A549 (cell line): ENCODE measurements around the gene OR2T8.

Experiments used
- CTCF ChIP-seq: fragments of >200 bp; sonication (Bioruptor Twin); formaldehyde crosslinking; IDR thresholded peaks from 3 replicates; pipeline ENCODE4 v1.5.1; 2016
- E2F6 ChIP-seq: IDR thresholded peaks from 2 replicates; pipeline ENCODE4 v1.6.1; 2012; ENCODE audit warnings: low read depth, borderline replicate concordance
- EP300 ChIP-seq, 2 experiments: fragments of >200 bp; sonication (Bioruptor Twin); formaldehyde crosslinking; IDR thresholded peaks; 2 replicates in 1 of 2; 3 replicates in 1 of 2; pipeline ENCODE4 v1.6.1; 2016 to 2017
- HMGXB4 ChIP-seq: fragments of 250-450 bp; sonication (Bioruptor Pico); IDR thresholded peaks from 2 replicates; pipeline ENCODE4 v1.5.0; 2021; ENCODE audit warnings: mild to moderate bottlenecking, moderate library complexity, borderline replicate concordance
- MAX ChIP-seq: IDR thresholded peaks from 2 replicates; pipeline ENCODE4 v1.6.1; 2012
- MYC ChIP-seq: IDR thresholded peaks from 2 replicates; pipeline ENCODE4 v1.6.1; 2012; ENCODE audit warnings: mild to moderate bottlenecking, inconsistent platforms, low read length, improper control_type of control experiment, borderline replicate concordance
- NR3C1 ChIP-seq: fragments of >200 bp; sonication (Bioruptor Twin); formaldehyde crosslinking; IDR thresholded peaks from 3 replicates; pipeline ENCODE4 v1.6.1; 2017
- PHF8 ChIP-seq: fragments of 200-600 bp; sonication (generic); IDR thresholded peaks from 2 replicates; pipeline ENCODE4 v1.6.1; 2016; ENCODE audit warnings: low read depth, mild to moderate bottlenecking, antibody characterized with exemption, moderate library complexity, borderline replicate concordance
- POLR2A ChIP-seq: IDR thresholded peaks from 2 replicates; pipeline ENCODE4 v1.6.1; 2012; ENCODE audit warnings: mild to moderate bottlenecking, low read length
- REST ChIP-seq: fragments of 200-600 bp; sonication (generic); IDR thresholded peaks from 2 replicates; pipeline ENCODE4 v1.6.1; 2016; ENCODE audit warnings: antibody characterized with exemption, mild to moderate bottlenecking, moderate library complexity
- RFX5 ChIP-seq: fragments of 450-650 bp; IDR thresholded peaks from 2 replicates; pipeline ENCODE4 v1.7.1; 2014; ENCODE audit warnings: antibody characterized with exemption, mild to moderate bottlenecking, moderate library complexity

GRCh38 chr1:247966532-247967204, 46.6 kb downstream of the OR2T8 start:
- TF ChIP-seq CTCF (no peak), E2F6 (no peak), HMGXB4 (CRISPR knock-in tag) (no peak), POLR2A (no peak), RFX5 (no peak), EP300 (IDR thresholded peaks at IDR 0.05) (no peak), REST (no peak), PHF8 (no peak), MYC (no peak), MAX (no peak), NR3C1 (no peak)
